Esophagus muscularis mucosa (tissue), 3 donors: ENCODE measurements around the gene PGAM4.

Experiments used
- CTCF ChIP-seq, 3 experiments: fragments of 200-600 bp in 2 of 3; fragments of 450-650 bp in 1 of 3; sonication (generic) in 2 of 3; IDR thresholded peaks; one replicate each; pipeline ENCODE4 v1.5.1; 2017 to 2019; ENCODE audit warnings: antibody characterized with exemption in 3 of 3, mild to moderate bottlenecking in 2 of 3, moderate library complexity in 1 of 3
- POLR2A ChIP-seq: fragments of 450-650 bp; IDR thresholded peaks from one replicate; pipeline ENCODE4 v1.6.1; 2017; ENCODE audit warnings: antibody characterized with exemption, moderate library complexity, mild to moderate bottlenecking, low read depth

- no peak for TF ChIP-seq CTCF (IDR thresholded peaks at IDR 0.05)
- no peak for TF ChIP-seq POLR2A
Measured at GRCh38 chrX:77936299-77936698, 33.1 kb downstream of the PGAM4 start.
